ENCODE data around the gene SLC25A45.

GRCh38 chr11:65384301-65384889, 1.9 kb upstream of the SLC25A45 start:
- no peak for TF ChIP-seq CTCF (IDR thresholded peaks at IDR 0.05; ENCODE audit: low read depth, low read length, poor library complexity, severe bottlenecking)
- no peak for TF ChIP-seq EZH2phosphoT487 (IDR thresholded peaks at IDR 0.05; ENCODE audit: borderline replicate concordance, low read length)
